ENCODE results near the gene SULT1C4. TPM values are rescaled to one million over a fixed set of nuclear protein-coding genes. Genes with fewer than 3 reads are reported as not detected.

SULT1C4 gene
- total and polyA plus RNA-seq, 2 of the 8 experiments (the other 6 are each of a cell fraction or from before 2014, with no cell fraction given): 1.5 to 2.1 TPM

DNA sequence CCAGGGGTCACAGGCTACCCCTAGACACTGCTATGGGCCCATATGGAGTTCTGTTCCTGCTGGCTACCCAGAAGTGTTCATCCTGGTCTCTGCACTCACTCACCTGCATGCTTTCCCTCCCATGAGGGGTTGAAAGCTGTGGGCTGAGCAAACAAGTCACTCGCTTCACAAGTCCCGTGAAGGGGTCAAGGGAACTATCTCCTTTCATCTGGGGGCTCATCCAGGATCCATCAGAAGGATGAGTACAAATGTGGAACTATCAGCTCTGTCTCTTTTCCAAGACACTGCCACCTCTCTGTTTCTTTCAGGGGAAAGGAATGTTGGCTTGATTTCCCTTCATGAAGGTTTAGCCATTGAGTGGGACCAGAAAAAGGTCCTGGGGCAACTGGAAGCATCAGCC, 21.7 kb downstream of the SULT1C4 start (continued):
- TF ChIP-seq CHD2 (IDR thresholded peaks at IDR 0.05; ENCODE audit: low read length): no peak
- TF ChIP-seq JUN (IDR thresholded peaks at IDR 0.05; ENCODE audit: low read depth, low read length): no peak
- no peak for TF ChIP-seq JUND (IDR thresholded peaks at IDR 0.05; ENCODE audit: low read length)
- TF ChIP-seq CBX8 (IDR thresholded peaks at IDR 0.05; ENCODE audit: borderline replicate concordance, low read depth, low read length): no peak
- no peak for TF ChIP-seq TAF1 (IDR thresholded peaks at IDR 0.05; ENCODE audit: low read depth, low read length)

All from H1 (cell line).